Adrenal gland (tissue), 12 donors: ENCODE measurements around the gene RPL18. TPM values are rescaled to one million over a fixed set of nuclear protein-coding genes. Genes with fewer than 3 reads are reported as not detected.

ENCODE experiments used
- DNase-seq, 7 donors: peaks; one replicate each; pipeline ENCODE4 v3.0.0-alpha.2; 2019 to 2020
- H3K27ac ChIP-seq, 5 donors: fragments of 200-600 bp; sonication (generic) in 4 of 5; 1 replicate in 3 of 5; 2 replicates in 2 of 5; pipeline versions ENCODE4 v1.5.1 to v1.8.0; 2016 to 2020; ENCODE audit warnings: mild to moderate bottlenecking in 1 of 5
- H3K27me3 ChIP-seq: fragments of 200-600 bp; 2 replicates; pipeline ENCODE4 v1.8.0; 2021
- H3K36me3 ChIP-seq, 2 donors: fragments of 200-600 bp; replicated peaks in 1 of 2; 1 replicate in 1 of 2; 2 replicates in 1 of 2; pipeline versions ENCODE4 v1.5.1 to v1.8.0; 2018 to 2022
- H3K4me1 ChIP-seq, 2 donors: fragments of 200-600 bp; replicated peaks in 1 of 2; 1 replicate in 1 of 2; 2 replicates in 1 of 2; pipeline versions ENCODE4 v1.5.1 to v1.8.0; 2018 to 2021
- H3K4me3 ChIP-seq, 4 donors: fragments of 200-600 bp; sonication (generic) in 3 of 4; one replicate each; pipeline ENCODE4 v1.5.1; 2016 to 2018
- H3K9me3 ChIP-seq, 3 donors: fragments of 200-600 bp; sonication (generic) in 1 of 3; replicated peaks in 1 of 3; 1 replicate in 2 of 3; 2 replicates in 1 of 3; pipeline versions ENCODE4 v1.5.1 to v1.8.0; 2016 to 2021
- CTCF ChIP-seq, 6 experiments: fragments of 450-650 bp in 4 of 6; fragments of 200-600 bp in 2 of 6; sonication (generic) in 1 of 6; IDR thresholded peaks; 1 replicate in 5 of 6; 2 replicates in 1 of 6; pipeline versions ENCODE4 v1.5.1 to v1.8.0; 2016 to 2021; ENCODE audit warnings: antibody characterized with exemption in 6 of 6, mild to moderate bottlenecking in 2 of 6, moderate library complexity in 1 of 6
- POLR2A ChIP-seq, 2 donors: fragments of 450-650 bp; IDR thresholded peaks; one replicate each; pipeline ENCODE4 v1.6.1; 2017; ENCODE audit warnings: antibody characterized with exemption in 2 of 2, mild to moderate bottlenecking in 2 of 2, moderate library complexity in 1 of 2
- WGBS, 4 donors: extraction: QIAGEN DNeasy Blood & Tissue Kit in 2 of 4; methylation state at CpG; one replicate each; pipeline versions ENCODE4 v1.1.5 to v1.1.7; 2013 to 2017; 5-methylcytosine and 5-hydroxymethylcytosine counted together
- intact Hi-C, 2 donors: fragments of 100-400 bp; cut with DNase I; formaldehyde crosslinking; loops; one replicate each; pipeline versions ENCODE4 v1.14.1 to v1.15.0; 2022 to 2023
- polyA plus RNA-seq, 3 donors: library from polyadenylated mRNA; stranded (reverse); fragments of 200-250 nt in 2 of 3; fragments of 350-450 nt in 1 of 3; fragmentation: Illumina TruSeq in 1 of 3; extraction: RNeasy Lipid Tissue Mini Kit (QIAGEN cat#74804) in 1 of 3; gene quantifications; one replicate each; pipeline ENCODE4 v1.2.3, GENCODE V29; 2013 to 2014
- total RNA-seq, 9 donors: library from RNA; depleted of rRNA in 4 of 9; stranded (reverse); fragments of >200 nt in 4 of 9; fragments of 120-200 nt in 1 of 9; fragmentation: NEBNext Ultra II Directional in 1 of 9; extraction: Animal tissue kit (Norgen Biotek cat#: 25700) in 1 of 9; gene quantifications; one replicate each; pipeline versions ENCODE4 v1.1.0 to v1.2.4, GENCODE V29; 2013 to 2023
- donor health status: healthy with polysubstance abuse.
- donor health status: Bipolar disorder and iron deficiency.
- donor health status: DM: yes; HTN: yes; CAD: no.
- donor health status: DM: no; HTN: no; CAD: no.
- donor health status: DM: no; HTN: no; CAD: no.
- donor health status: DM: yes; HTN: yes; CAD: no.

The RPL18 gene
- total and polyA plus RNA-seq, 12 donors: 575 to 5,137 (median 1,890) TPM

- H3K9me3 ChIP-seq: no peaks in the 10 kb centered on the region
- DNase-seq: peak in 6 of 7 donors; percentile 37 to 77 (median 65)
- peaks cover 0 to 7% of the 10 kb centered on the region in 2 donors for H3K36me3 ChIP-seq
- 70 to 72% (median 71%) methylated on average over 15 to 34 of the region's 34 CpGs for WGBS, 4 donors
- peak overlapping the region in 3 of 5 donors; percentile 89 to 91 (median 90) for H3K27ac ChIP-seq
- H3K4me3 ChIP-seq: no peak overlapping the region
- intact Hi-C loops: no loop called here
- H3K4me1 ChIP-seq: peaks cover 32 to 49% of the 10 kb centered on the region in 2 donors
- TF ChIP-seq CTCF (IDR thresholded peaks at IDR 0.05) (no peak), POLR2A (IDR thresholded peaks at IDR 0.05) (no peak)
- no peaks in the 10 kb centered on the region for H3K27me3 ChIP-seq
These were observed 9.7 kb upstream of the RPL18 start for GRCh38 chr19:48628486-48629296.

- intact Hi-C loops: no loop called here
- no peak overlapping the region for H3K27ac ChIP-seq
- DNase-seq: peak in 3 of 7 donors; percentile 33 to 59 (median 51)
- H3K36me3 ChIP-seq: peaks cover 0 to 7% of the 10 kb centered on the region in 2 donors
- H3K27me3 ChIP-seq: no peaks in the 10 kb centered on the region
- no peak for TF ChIP-seq POLR2A (IDR thresholded peaks at IDR 0.05)
- H3K4me1 ChIP-seq: peaks cover 30 to 49% of the 10 kb centered on the region in 2 donors
- no peaks in the 10 kb centered on the region for H3K9me3 ChIP-seq
- H3K4me3 ChIP-seq: no peak overlapping the region
- 87 to 92% (median 90%) methylated on average over 2 to 17 of the region's 17 CpGs for WGBS, 4 donors
These were observed 8.9 kb upstream of the RPL18 start for GRCh38 chr19:48627865-48628314.

GRCh38 chr19:48627201-48627864 lies 8.4 kb upstream of the RPL18 start:
- intact Hi-C loops: no loop called here
- H3K36me3 ChIP-seq: peaks cover 0 to 7% of the 10 kb centered on the region in 2 donors
- H3K4me1 ChIP-seq: peaks cover 26 to 47% of the 10 kb centered on the region in 2 donors
- H3K4me3 ChIP-seq: no peak overlapping the region
- 55 to 75% (median 72%) methylated on average over 1 to 6 of the region's 6 CpGs for WGBS, 4 donors
- H3K27ac ChIP-seq: no peak overlapping the region
- no peaks in the 10 kb centered on the region for H3K9me3 ChIP-seq
- no peak for TF ChIP-seq CTCF (IDR thresholded peaks at IDR 0.05)
- TF ChIP-seq POLR2A (IDR thresholded peaks at IDR 0.05): no peak
- DNase-seq: peak in 2 of 7 donors; percentile 32 to 59
- H3K27me3 ChIP-seq: no peaks in the 10 kb centered on the region

- no peak overlapping the region for H3K4me3 ChIP-seq
- 93 to 98% (median 96%) methylated on average over 9 to 30 of the region's 30 CpGs for WGBS, 4 donors
- H3K27ac ChIP-seq: no peak overlapping the region
- peaks cover 24 to 37% of the 10 kb centered on the region in 2 donors for H3K4me1 ChIP-seq
- H3K27me3 ChIP-seq: no peaks in the 10 kb centered on the region
- TF ChIP-seq CTCF (IDR thresholded peaks at IDR 0.05) (no peak), POLR2A (IDR thresholded peaks at IDR 0.05) (no peak)
- H3K9me3 ChIP-seq: no peaks in the 10 kb centered on the region
- no peaks in the 10 kb centered on the region for H3K36me3 ChIP-seq
- intact Hi-C loops: no loop called here
- DNase-seq: peak in 4 of 7 donors; percentile 32 to 62 (median 49)
These were observed 6.9 kb upstream of the RPL18 start for GRCh38 chr19:48625891-48626327.
